ENCODE data around the gene NHS.

The NHS gene

GRCh38 chrX:17616936-17617335 is 241.9 kb downstream of the NHS start:
- Histone ChIP-seq H3K9me3 (ENCODE audit: control insufficient read depth, low read length) (no peaks in the 10 kb centered on the region), H3K36me3 (ENCODE audit: control insufficient read depth, insufficient read depth, low read length) (no peaks in the 10 kb centered on the region), H3K4me1 (ENCODE audit: control insufficient read depth, insufficient read depth, low read length, poor library complexity, severe bottlenecking) (no peaks in the 10 kb centered on the region), H3K4me3 (ENCODE audit: insufficient read depth, low read depth, low read length, poor library complexity, severe bottlenecking) (no peak overlapping the region), H3K27me3 (replicated peaks; ENCODE audit: control insufficient read depth, insufficient read depth, low read length, poor library complexity, severe bottlenecking) (no peaks in the 10 kb centered on the region), H3K27ac (ENCODE audit: insufficient read depth, low read length, poor library complexity, severe bottlenecking) (no peak overlapping the region)
- DNase-seq: no peak

- Histone ChIP-seq H3K4me3 (ENCODE audit: insufficient read depth, low read depth, low read length, poor library complexity, severe bottlenecking) (no peak overlapping the region), H3K9me3 (ENCODE audit: control insufficient read depth, low read length) (no peaks in the 10 kb centered on the region), H3K4me1 (ENCODE audit: control insufficient read depth, insufficient read depth, low read length, poor library complexity, severe bottlenecking) (no peaks in the 10 kb centered on the region), H3K36me3 (ENCODE audit: control insufficient read depth, insufficient read depth, low read length) (no peaks in the 10 kb centered on the region), H3K27ac (ENCODE audit: insufficient read depth, low read length, poor library complexity, severe bottlenecking) (no peak overlapping the region), H3K27me3 (replicated peaks; ENCODE audit: control insufficient read depth, insufficient read depth, low read length, poor library complexity, severe bottlenecking) (no peaks in the 10 kb centered on the region)
- DNase-seq: no peak
These were observed 242.8 kb downstream of the NHS start for GRCh38 chrX:17617806-17618205.

GRCh38 chrX:17621566-17622270 is 246.7 kb downstream of the NHS start:
- DNase-seq: no peak
- Histone ChIP-seq H3K27ac (ENCODE audit: insufficient read depth, low read length, poor library complexity, severe bottlenecking) (no peak overlapping the region), H3K4me3 (ENCODE audit: insufficient read depth, low read depth, low read length, poor library complexity, severe bottlenecking) (no peak overlapping the region), H3K4me1 (ENCODE audit: control insufficient read depth, insufficient read depth, low read length, poor library complexity, severe bottlenecking) (no peaks in the 10 kb centered on the region), H3K36me3 (ENCODE audit: control insufficient read depth, insufficient read depth, low read length) (no peaks in the 10 kb centered on the region), H3K27me3 (replicated peaks; ENCODE audit: control insufficient read depth, insufficient read depth, low read length, poor library complexity, severe bottlenecking) (no peaks in the 10 kb centered on the region), H3K9me3 (ENCODE audit: control insufficient read depth, low read length) (no peaks in the 10 kb centered on the region)

GRCh38 chrX:17622331-17622730 is 247.3 kb downstream of the NHS start:
- DNase-seq: no peak
- Histone ChIP-seq H3K27me3 (replicated peaks; ENCODE audit: control insufficient read depth, insufficient read depth, low read length, poor library complexity, severe bottlenecking) (no peaks in the 10 kb centered on the region), H3K4me1 (ENCODE audit: control insufficient read depth, insufficient read depth, low read length, poor library complexity, severe bottlenecking) (no peaks in the 10 kb centered on the region), H3K9me3 (ENCODE audit: control insufficient read depth, low read length) (no peaks in the 10 kb centered on the region), H3K4me3 (ENCODE audit: insufficient read depth, low read depth, low read length, poor library complexity, severe bottlenecking) (no peak overlapping the region), H3K27ac (ENCODE audit: insufficient read depth, low read length, poor library complexity, severe bottlenecking) (no peak overlapping the region), H3K36me3 (ENCODE audit: control insufficient read depth, insufficient read depth, low read length) (no peaks in the 10 kb centered on the region)

DNA sequence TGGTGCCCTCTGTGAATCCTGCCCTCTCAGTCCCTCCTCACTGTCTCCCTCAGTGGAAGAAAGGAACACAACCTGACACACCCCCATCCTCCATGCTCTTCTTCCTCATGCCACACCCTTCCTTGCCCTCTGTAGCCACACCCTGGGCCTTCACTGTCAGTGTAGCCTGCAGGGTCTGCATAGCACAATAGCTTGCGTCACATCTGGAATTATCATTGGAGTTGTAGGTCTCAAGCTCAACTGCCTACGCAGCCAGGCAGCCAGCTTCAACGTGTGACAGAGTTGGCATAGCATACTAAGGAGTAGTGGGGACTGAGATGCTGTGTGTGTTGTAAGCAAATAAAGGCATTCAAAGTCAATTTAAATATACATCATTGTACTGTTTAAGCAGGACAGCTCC is 248.8 kb downstream of the NHS start:
- Histone ChIP-seq H3K27me3 (replicated peaks; ENCODE audit: control insufficient read depth, insufficient read depth, low read length, poor library complexity, severe bottlenecking) (no peaks in the 10 kb centered on the region), H3K27ac (ENCODE audit: insufficient read depth, low read length, poor library complexity, severe bottlenecking) (no peak overlapping the region), H3K9me3 (ENCODE audit: control insufficient read depth, low read length) (no peaks in the 10 kb centered on the region), H3K4me3 (ENCODE audit: insufficient read depth, low read depth, low read length, poor library complexity, severe bottlenecking) (no peak overlapping the region), H3K4me1 (ENCODE audit: control insufficient read depth, insufficient read depth, low read length, poor library complexity, severe bottlenecking) (no peaks in the 10 kb centered on the region), H3K36me3 (ENCODE audit: control insufficient read depth, insufficient read depth, low read length) (no peaks in the 10 kb centered on the region)
- no peak for DNase-seq

DNA sequence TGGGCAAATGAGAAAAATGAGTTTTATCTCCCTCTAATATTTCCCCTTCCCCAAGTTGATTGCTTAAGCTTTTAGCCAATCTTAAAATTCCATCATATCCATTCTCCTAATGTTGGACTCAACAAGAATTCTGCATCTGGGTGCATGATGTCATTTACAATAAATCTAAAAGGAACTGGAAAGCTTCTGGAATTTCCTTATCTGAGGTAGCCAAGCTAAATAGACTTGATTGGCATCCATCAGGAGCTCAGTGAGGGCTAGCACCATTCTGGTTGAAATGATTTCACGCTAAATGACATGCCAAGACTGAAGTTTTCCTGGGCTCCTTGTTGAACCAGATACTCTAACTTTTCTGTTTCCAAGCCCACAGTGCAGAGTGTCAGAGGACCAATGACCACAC is 252.0 kb downstream of the NHS start:
- Histone ChIP-seq H3K4me3 (ENCODE audit: insufficient read depth, low read depth, low read length, poor library complexity, severe bottlenecking) (no peak overlapping the region), H3K27ac (ENCODE audit: insufficient read depth, low read length, poor library complexity, severe bottlenecking) (no peak overlapping the region), H3K9me3 (ENCODE audit: control insufficient read depth, low read length) (no peaks in the 10 kb centered on the region), H3K4me1 (ENCODE audit: control insufficient read depth, insufficient read depth, low read length, poor library complexity, severe bottlenecking) (no peaks in the 10 kb centered on the region), H3K36me3 (ENCODE audit: control insufficient read depth, insufficient read depth, low read length) (no peaks in the 10 kb centered on the region), H3K27me3 (replicated peaks; ENCODE audit: control insufficient read depth, insufficient read depth, low read length, poor library complexity, severe bottlenecking) (no peaks in the 10 kb centered on the region)
- no peak for DNase-seq

DNA sequence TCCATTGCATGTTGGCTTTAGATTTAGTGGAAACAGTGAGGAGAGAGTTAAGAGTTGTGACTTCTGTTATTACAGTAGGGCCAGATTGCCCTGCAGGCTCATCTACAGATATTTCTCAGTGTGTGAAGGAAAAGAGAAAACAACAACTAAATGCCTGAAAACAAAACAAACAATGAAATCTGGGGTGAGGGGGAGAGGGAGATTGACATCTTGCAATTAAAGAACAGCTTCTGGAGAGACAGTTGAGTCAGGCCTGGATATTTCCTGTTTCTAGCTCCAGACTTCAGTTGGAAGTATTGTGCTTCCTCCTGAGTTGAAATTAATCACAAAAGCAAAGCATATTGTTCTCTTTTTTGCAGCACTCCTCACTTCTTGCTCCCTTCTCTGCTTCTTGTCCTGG is 254.0 kb downstream of the NHS start:
- H3K4me3 ChIP-seq (ENCODE audit: insufficient read depth, low read depth, low read length, poor library complexity, severe bottlenecking): no peak overlapping the region
- H3K9me3 ChIP-seq (ENCODE audit: control insufficient read depth, low read length): no peaks in the 10 kb centered on the region
- H3K27me3 ChIP-seq (replicated peaks; ENCODE audit: control insufficient read depth, insufficient read depth, low read length, poor library complexity, severe bottlenecking): no peaks in the 10 kb centered on the region
- H3K36me3 ChIP-seq (ENCODE audit: control insufficient read depth, insufficient read depth, low read length): no peaks in the 10 kb centered on the region
- H3K27ac ChIP-seq (ENCODE audit: insufficient read depth, low read length, poor library complexity, severe bottlenecking): no peak overlapping the region
- no peak for DNase-seq
- no peaks in the 10 kb centered on the region for H3K4me1 ChIP-seq (ENCODE audit: control insufficient read depth, insufficient read depth, low read length, poor library complexity, severe bottlenecking)

GRCh38 chrX:17629519-17629918 is 254.5 kb downstream of the NHS start:
- H3K36me3 ChIP-seq (ENCODE audit: control insufficient read depth, insufficient read depth, low read length): no peaks in the 10 kb centered on the region
- no peak overlapping the region for H3K4me3 ChIP-seq (ENCODE audit: insufficient read depth, low read depth, low read length, poor library complexity, severe bottlenecking)
- no peak overlapping the region for H3K27ac ChIP-seq (ENCODE audit: insufficient read depth, low read length, poor library complexity, severe bottlenecking)
- H3K4me1 ChIP-seq (ENCODE audit: control insufficient read depth, insufficient read depth, low read length, poor library complexity, severe bottlenecking): no peaks in the 10 kb centered on the region
- no peak for DNase-seq
- no peaks in the 10 kb centered on the region for H3K9me3 ChIP-seq (ENCODE audit: control insufficient read depth, low read length)
- no peaks in the 10 kb centered on the region for H3K27me3 ChIP-seq (replicated peaks; ENCODE audit: control insufficient read depth, insufficient read depth, low read length, poor library complexity, severe bottlenecking)

DNA sequence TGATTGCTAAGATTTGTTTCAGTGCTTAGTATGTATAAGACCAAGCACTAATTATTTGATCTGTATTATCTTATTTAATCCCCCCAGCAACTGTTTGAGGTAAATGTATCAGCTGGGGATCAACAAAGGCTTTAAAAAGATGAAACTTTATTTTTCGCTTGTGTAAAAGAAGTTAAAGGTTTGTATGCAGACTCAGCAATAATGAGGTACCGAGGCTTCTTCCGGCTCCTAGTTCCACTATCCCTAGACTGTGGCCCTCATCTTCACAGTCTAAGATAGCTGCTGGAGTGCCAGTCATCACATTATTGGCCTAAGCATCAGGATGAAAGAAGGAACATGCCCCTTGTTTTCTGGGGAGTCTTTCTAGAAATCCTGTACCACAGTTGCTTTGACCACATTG is 256.6 kb downstream of the NHS start:
- Histone ChIP-seq H3K36me3 (ENCODE audit: control insufficient read depth, insufficient read depth, low read length) (no peaks in the 10 kb centered on the region), H3K4me1 (ENCODE audit: control insufficient read depth, insufficient read depth, low read length, poor library complexity, severe bottlenecking) (no peaks in the 10 kb centered on the region), H3K27ac (ENCODE audit: insufficient read depth, low read length, poor library complexity, severe bottlenecking) (no peak overlapping the region), H3K9me3 (ENCODE audit: control insufficient read depth, low read length) (no peaks in the 10 kb centered on the region), H3K27me3 (replicated peaks; ENCODE audit: control insufficient read depth, insufficient read depth, low read length, poor library complexity, severe bottlenecking) (no peaks in the 10 kb centered on the region), H3K4me3 (ENCODE audit: insufficient read depth, low read depth, low read length, poor library complexity, severe bottlenecking) (no peak overlapping the region)
- DNase-seq: no peak

DNA sequence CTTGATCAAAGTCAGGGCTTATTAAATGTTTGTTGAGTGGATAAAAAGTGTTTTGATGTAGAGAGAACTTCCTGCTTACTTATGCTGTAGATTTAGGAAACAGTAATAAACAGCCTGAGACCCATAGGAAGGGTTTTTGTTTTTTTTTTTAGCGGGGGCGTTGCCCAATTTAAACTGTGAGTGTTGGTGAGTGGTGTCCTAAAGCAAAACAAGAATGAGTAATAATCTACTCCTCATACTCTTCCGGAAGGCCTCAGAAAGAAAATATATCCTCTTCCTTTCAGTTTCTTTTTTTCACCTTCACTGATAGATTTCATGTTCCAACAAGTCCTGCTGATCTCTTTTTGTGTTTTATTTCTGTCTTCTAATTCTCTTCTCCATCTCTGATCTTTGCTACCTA is 257.9 kb downstream of the NHS start:
- Histone ChIP-seq H3K36me3 (ENCODE audit: control insufficient read depth, insufficient read depth, low read length) (no peaks in the 10 kb centered on the region), H3K4me3 (ENCODE audit: insufficient read depth, low read depth, low read length, poor library complexity, severe bottlenecking) (no peak overlapping the region)

More for the DNA sequence above, 257.9 kb downstream of the NHS start:
- Histone ChIP-seq H3K4me1 (ENCODE audit: control insufficient read depth, insufficient read depth, low read length, poor library complexity, severe bottlenecking) (no peaks in the 10 kb centered on the region), H3K9me3 (ENCODE audit: control insufficient read depth, low read length) (no peaks in the 10 kb centered on the region), H3K27ac (ENCODE audit: insufficient read depth, low read length, poor library complexity, severe bottlenecking) (no peak overlapping the region), H3K27me3 (replicated peaks; ENCODE audit: control insufficient read depth, insufficient read depth, low read length, poor library complexity, severe bottlenecking) (no peaks in the 10 kb centered on the region)
- no peak for DNase-seq

Data from effector memory CD4-positive, alpha-beta T cell (primary cell).